GM12874 (cell line): ENCODE data around the gene C16orf96.

ENCODE experiments used
- TF ChIP-seq, protein P1 (sequence below): IDR thresholded peaks from 2 replicates; pipeline ENCODE4 v1.5.1; 2011; ENCODE audit warnings: low read depth, mild to moderate bottlenecking, control low read depth, low read length, moderate library complexity; ENCODE audit not compliant: insufficient read depth

C16orf96 gene

DNA sequence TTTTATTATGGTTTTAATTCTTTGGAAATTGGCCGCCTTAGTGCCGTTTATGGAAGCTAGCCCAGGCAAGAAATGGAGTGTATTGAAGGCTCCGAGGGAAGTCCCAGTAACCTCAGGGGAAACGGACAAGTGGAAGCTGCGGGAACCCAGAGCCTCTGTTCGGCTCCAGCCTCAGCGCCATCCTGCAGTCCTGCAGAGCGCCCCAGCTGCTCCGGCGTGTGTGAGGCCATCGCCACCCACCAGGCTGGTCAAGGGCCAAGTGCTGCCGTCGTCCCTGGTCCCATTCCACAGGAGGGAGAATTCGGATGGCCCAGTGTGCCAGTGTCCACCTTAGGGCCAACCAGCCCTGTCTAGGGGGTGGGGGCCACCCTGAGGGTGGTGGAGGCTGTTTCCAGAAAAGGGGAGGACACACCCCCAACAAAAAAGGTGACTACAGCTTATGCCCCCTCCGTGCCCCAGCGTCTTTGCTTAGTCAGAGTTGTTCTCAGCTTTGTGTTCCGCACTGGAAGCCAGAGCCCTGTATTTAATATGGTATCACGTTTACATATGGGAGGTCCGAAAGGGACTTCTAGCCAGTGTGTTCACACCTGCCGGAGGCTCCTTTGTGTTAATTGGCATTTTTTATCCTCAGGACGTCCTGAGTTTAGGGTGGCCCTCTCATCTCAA, 81.5 kb downstream of the C16orf96 start:
- TF ChIP-seq, protein P1, sequence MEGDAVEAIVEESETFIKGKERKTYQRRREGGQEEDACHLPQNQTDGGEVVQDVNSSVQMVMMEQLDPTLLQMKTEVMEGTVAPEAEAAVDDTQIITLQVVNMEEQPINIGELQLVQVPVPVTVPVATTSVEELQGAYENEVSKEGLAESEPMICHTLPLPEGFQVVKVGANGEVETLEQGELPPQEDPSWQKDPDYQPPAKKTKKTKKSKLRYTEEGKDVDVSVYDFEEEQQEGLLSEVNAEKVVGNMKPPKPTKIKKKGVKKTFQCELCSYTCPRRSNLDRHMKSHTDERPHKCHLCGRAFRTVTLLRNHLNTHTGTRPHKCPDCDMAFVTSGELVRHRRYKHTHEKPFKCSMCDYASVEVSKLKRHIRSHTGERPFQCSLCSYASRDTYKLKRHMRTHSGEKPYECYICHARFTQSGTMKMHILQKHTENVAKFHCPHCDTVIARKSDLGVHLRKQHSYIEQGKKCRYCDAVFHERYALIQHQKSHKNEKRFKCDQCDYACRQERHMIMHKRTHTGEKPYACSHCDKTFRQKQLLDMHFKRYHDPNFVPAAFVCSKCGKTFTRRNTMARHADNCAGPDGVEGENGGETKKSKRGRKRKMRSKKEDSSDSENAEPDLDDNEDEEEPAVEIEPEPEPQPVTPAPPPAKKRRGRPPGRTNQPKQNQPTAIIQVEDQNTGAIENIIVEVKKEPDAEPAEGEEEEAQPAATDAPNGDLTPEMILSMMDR, result no peak

GRCh38 chr16:4639899-4640509, 83.9 kb downstream of the C16orf96 start:
- TF ChIP-seq, protein P1, result no peak

DNA sequence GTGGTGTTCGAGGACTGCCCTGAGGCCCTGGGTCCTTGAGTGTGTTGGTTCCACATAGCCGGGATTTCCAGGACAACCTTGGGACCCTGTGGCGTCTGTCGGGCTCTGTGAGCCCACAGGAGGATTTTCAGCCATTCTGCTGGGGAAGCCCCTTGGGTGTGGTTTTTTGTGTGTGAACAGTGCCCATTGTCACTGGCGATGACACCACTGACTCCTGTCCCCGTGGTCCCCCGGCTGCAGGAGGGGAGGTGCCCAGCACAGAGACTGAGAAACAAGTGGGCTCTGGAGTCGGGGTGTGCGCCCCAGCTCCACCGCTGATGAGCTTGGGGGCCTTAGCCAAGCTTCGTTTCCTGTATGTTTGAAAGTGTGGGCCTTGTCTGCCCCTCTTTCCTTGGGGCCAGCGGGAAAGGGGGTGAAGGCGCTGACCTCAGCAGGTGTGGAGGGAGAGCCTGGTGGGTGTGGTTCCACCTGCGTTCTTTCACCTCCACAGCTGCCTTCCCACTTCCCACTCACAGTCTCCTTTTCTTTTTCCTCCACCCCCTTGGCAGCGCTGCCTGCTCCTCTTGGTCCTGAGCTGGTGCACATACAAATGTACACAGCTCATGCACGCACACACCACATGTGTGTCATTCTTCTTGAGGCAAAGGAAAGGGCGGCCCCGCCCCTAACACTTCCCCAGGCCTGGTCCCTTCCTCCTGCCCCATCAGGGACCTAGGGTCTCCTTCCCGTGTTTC, 84.6 kb downstream of the C16orf96 start:
- TF ChIP-seq, protein P1, result no peak

- TF ChIP-seq, protein P1, result no peak
These were observed 85.2 kb downstream of the C16orf96 start for GRCh38 chr16:4641306-4641687.

GRCh38 chr16:4641895-4642294, 85.8 kb downstream of the C16orf96 start:
- TF ChIP-seq, protein P1, result no peak

GRCh38 chr16:4646773-4647643, 90.9 kb downstream of the C16orf96 start:
- TF ChIP-seq, protein P1, result no peak

GRCh38 chr16:4647644-4647980, 91.5 kb downstream of the C16orf96 start:
- TF ChIP-seq, protein P1, result no peak
